Neutrophil (primary cell): Measurements from ENCODE around the gene KDM7A.
"Not testable (repeated sequence)": the region's sequence is repeated elsewhere in the genome, so short reads cannot be mapped to it uniquely, and the experiment has no call there.

Experiments
- H3K27ac ChIP-seq: fragments of 200-600 bp; sonication (generic); 2 replicates; pipeline ENCODE4 v1.5.1; 2016; ENCODE audit warnings: mild to moderate bottlenecking, moderate library complexity
- H3K27me3 ChIP-seq: fragments of 200-600 bp; sonication (generic); 2 replicates; pipeline ENCODE4 v1.6.0; 2016; ENCODE audit warnings: mild to moderate bottlenecking
- H3K36me3 ChIP-seq: fragments of 200-600 bp; sonication (generic); 2 replicates; pipeline ENCODE4 v1.5.1; 2017
- H3K4me1 ChIP-seq, 2 experiments: fragments of 200-600 bp in 1 of 2; sonication (generic) in 1 of 2; 1 replicate in 1 of 2; 2 replicates in 1 of 2; pipeline versions ENCODE4 v1.5.1 to v1.6.1; 2013 to 2016; ENCODE audit warnings: low read depth in 1 of 2, low read length in 1 of 2, mild to moderate bottlenecking in 1 of 2, moderate library complexity in 1 of 2; ENCODE audit not compliant: control insufficient read depth in 1 of 2, insufficient read depth in 1 of 2
- H3K4me3 ChIP-seq, 2 experiments: fragments of 200-600 bp in 1 of 2; sonication (generic) in 1 of 2; 1 replicate in 1 of 2; 2 replicates in 1 of 2; pipeline ENCODE4 v1.5.1; 2013 to 2016; ENCODE audit warnings: low read depth in 1 of 2, low read length in 1 of 2, mild to moderate bottlenecking in 1 of 2, moderate library complexity in 1 of 2
- H3K9me3 ChIP-seq: fragments of 200-600 bp; sonication (generic); 2 replicates; pipeline ENCODE4 v1.5.1; 2016
- TF ChIP-seq, protein P1 (sequence below): fragments of 200-600 bp; sonication (generic); IDR thresholded peaks from 2 replicates; pipeline ENCODE4 v1.5.1; 2016; ENCODE audit warnings: antibody characterized with exemption

Gene KDM7A

DNA sequence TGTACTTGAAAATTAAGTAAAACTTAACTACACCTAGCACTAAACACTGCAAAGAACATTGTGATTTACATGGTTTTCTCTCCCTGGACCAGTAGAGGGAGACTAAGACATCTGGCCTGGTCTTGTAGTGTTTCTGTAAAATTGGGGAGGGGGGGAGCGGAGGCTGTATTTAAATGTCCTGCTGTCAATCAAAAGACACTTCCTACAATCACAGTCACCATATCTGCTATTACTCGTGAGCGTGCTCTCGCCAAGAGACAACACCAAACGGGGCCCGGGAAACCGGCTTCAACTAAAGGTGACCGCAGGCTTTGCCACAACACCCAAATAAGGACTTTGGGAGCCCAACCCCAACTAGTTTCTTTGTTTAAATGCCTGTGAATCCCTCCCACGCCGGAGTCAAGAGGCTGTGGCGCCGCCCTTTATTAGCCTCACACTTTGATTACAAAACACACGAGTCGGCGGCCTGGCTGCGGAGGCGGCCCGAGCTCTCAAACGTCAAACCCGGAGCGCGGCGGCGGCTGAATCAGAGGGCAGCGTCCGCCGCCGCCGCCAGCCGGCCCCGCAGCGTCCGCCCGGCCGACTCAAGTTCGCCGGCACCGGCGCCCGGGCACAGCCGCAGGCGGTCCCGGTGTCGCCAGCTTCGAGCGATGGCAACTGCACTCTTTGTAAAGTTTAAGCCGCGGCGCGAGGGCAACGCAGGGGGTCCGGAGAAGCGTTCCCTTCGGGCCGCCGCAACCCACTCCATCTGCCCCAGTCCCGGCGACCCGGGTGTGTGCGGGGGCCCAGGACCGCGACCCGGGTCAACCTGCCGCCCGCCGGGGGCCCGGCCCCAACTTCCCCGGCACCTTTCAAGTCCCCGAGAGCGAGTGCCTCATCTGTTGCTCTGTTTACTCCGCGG lies 1.3 kb downstream of the KDM7A start:
- peak overlapping the region; percentile 99 for H3K27ac ChIP-seq
- TF ChIP-seq, protein P1, sequence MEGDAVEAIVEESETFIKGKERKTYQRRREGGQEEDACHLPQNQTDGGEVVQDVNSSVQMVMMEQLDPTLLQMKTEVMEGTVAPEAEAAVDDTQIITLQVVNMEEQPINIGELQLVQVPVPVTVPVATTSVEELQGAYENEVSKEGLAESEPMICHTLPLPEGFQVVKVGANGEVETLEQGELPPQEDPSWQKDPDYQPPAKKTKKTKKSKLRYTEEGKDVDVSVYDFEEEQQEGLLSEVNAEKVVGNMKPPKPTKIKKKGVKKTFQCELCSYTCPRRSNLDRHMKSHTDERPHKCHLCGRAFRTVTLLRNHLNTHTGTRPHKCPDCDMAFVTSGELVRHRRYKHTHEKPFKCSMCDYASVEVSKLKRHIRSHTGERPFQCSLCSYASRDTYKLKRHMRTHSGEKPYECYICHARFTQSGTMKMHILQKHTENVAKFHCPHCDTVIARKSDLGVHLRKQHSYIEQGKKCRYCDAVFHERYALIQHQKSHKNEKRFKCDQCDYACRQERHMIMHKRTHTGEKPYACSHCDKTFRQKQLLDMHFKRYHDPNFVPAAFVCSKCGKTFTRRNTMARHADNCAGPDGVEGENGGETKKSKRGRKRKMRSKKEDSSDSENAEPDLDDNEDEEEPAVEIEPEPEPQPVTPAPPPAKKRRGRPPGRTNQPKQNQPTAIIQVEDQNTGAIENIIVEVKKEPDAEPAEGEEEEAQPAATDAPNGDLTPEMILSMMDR, result peak; percentile 87
- peak overlapping the region; percentile 83 to 87 for H3K4me3 ChIP-seq
- peaks cover 4% of the 10 kb centered on the region for H3K27me3 ChIP-seq
- H3K9me3 ChIP-seq, result no peaks in the 10 kb centered on the region
- peaks cover 9% of the 10 kb centered on the region for H3K36me3 ChIP-seq
- peaks cover 41 to 65% of the 10 kb centered on the region in 2 experiments for H3K4me1 ChIP-seq

- H3K4me1 ChIP-seq, result peaks cover 45 to 75% of the 10 kb centered on the region in 2 experiments
- no peaks in the 10 kb centered on the region for H3K9me3 ChIP-seq
- peak overlapping the region in 1 of 2 experiments; percentile 83 for H3K4me3 ChIP-seq
- H3K36me3 ChIP-seq, result peaks cover 9% of the 10 kb centered on the region
- H3K27ac ChIP-seq, result peak overlapping the region; percentile 99
- TF ChIP-seq, protein P1, result no peak
- no peaks in the 10 kb centered on the region for H3K27me3 ChIP-seq
Observed at GRCh38 chr7:140174217-140174616, 2.6 kb downstream of the KDM7A start.

- peaks cover 30 to 71% of the 10 kb centered on the region in 2 experiments for H3K4me1 ChIP-seq
- H3K9me3 ChIP-seq, result no peaks in the 10 kb centered on the region
- H3K36me3 ChIP-seq, result peaks cover 9% of the 10 kb centered on the region
- H3K27me3 ChIP-seq, result no peaks in the 10 kb centered on the region
- H3K27ac ChIP-seq, result peak overlapping the region; percentile 0
- TF ChIP-seq, protein P1, result no peak
- H3K4me3 ChIP-seq, result no peak overlapping the region
Observed at GRCh38 chr7:140170375-140170774, 6.4 kb downstream of the KDM7A start.

DNA sequence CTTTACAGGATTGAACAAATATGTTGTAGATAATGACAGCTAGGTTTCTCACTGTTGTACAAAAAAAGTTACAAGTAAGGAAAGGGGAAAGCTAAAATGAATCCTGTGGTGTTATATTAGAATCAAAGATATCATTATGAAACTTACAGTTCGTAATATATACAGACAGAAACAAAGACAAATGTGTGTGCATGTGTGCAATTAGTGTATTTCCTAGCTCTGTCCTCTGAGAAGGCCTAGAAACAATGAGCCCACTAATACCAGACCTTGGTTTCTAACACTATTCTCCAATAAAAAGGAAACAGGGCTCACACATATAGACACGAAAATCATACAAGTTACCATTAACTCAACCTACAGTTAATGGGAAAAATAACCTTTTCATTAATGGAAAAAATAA lies 8.0 kb downstream of the KDM7A start:
- Histone ChIP-seq H3K4me1 (peaks cover 30 to 71% of the 10 kb centered on the region in 2 experiments), H3K36me3 (peaks cover 8% of the 10 kb centered on the region), H3K4me3 (no peak overlapping the region), H3K27me3 (no peaks in the 10 kb centered on the region), H3K27ac (no peak overlapping the region), H3K9me3 (no peaks in the 10 kb centered on the region)
- TF ChIP-seq, protein P1, result no peak

- no peaks in the 10 kb centered on the region for H3K36me3 ChIP-seq
- TF ChIP-seq, protein P1, result no peak
- peak overlapping the region; percentile 27 for H3K27ac ChIP-seq
Observed at GRCh38 chr7:140165422-140165821, 11.4 kb downstream of the KDM7A start.

GRCh38 chr7:140162081-140162480 lies 14.7 kb downstream of the KDM7A start:
- H3K36me3 ChIP-seq, result peaks cover 14% of the 10 kb centered on the region
- H3K4me3 ChIP-seq, result peak overlapping the region in 1 of 2 experiments; percentile 16
- H3K4me1 ChIP-seq, result peaks cover 39 to 49% of the 10 kb centered on the region in 2 experiments
- H3K27ac ChIP-seq, result peak overlapping the region; percentile 61
- not testable (repeated sequence) for H3K27me3 ChIP-seq, H3K9me3 ChIP-seq

More at GRCh38 chr7:140165422-140165821, 11.4 kb downstream of the KDM7A start:
- Histone ChIP-seq H3K27me3 (no peaks in the 10 kb centered on the region), H3K4me1 (peaks cover 42 to 65% of the 10 kb centered on the region in 2 experiments), H3K9me3 (no peaks in the 10 kb centered on the region), H3K4me3 (no peak overlapping the region)
